Measurements from ENCODE around the gene RAB8B. TPM values are rescaled to one million over a fixed set of nuclear protein-coding genes. Genes with fewer than 3 reads are reported as not detected.

RAB8B gene
- total and polyA plus RNA-seq, 9 of the 15 experiments (the other 6 are each of a cell fraction or from before 2014, with no cell fraction given): 7.8 to 32.1 (median 24.2) TPM

DNA sequence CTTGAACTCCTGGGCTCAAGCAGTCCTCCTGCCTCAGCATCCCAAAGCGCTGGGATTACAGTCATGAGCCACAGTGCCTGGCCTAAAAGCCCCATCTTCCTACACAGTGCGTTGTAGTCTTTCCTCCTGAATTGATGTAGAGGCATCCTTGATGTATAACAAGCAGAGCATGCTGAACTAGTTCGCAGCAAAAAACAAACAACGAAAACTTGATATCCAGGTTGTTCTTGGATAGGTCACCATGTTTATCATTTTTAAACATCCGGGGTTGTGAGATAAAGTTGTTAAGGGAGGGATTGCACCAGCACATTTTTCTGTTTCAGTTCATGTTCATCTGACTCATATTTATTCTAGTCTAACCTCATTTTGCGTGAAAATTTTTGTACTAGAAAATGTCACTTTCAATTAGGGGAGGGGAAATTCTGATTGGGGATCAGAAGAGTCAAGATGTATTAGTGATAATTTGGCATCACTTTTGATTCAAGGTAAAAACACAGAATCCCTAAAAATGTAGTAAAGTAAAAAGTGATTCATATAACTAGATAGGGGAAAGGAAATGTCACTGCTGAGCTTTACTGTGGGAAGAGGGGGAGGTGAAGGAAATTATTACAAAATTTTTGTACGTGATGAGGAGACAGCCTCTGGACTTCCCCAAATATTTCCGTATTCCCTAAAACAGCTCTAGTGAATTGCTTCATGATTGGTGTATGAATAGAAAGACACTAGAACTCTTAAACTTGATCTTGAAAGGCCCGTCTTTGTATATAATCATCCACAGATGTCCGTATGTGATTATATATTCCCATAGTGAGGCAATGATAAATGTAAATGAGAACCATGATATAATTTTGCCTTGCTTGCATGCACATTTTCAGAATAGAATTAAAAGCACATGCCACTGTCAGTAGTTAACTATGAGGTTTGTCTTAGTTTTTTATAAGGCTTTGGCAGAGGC, 22.9 kb downstream of the RAB8B start (continued):
- TF ChIP-seq POLR2B (IDR thresholded peaks at IDR 0.05; ENCODE audit: low read depth, partially characterized antibody) (no peak), RCOR1 (IDR thresholded peaks at IDR 0.05; ENCODE audit: borderline replicate concordance in 1 of 2, low read depth in 2 of 2, low read length in 2 of 2) (peak in 1 of 2 experiments; percentile 53; a peak in 2 of 4 replicates), MAZ (CRISPR knock-in tag; conservative IDR thresholded peaks at IDR 0.05 in 1 of 2, IDR thresholded peaks at IDR 0.05 in 1 of 2) (no peak), STAT6 (CRISPR knock-in tag; IDR thresholded peaks at IDR 0.05) (no peak), KLF13 (tag; IDR thresholded peaks at IDR 0.05; ENCODE audit: borderline replicate concordance, low read depth) (no peak), OTX1 (CRISPR knock-in tag; IDR thresholded peaks at IDR 0.05) (no peak), ZFP30 (CRISPR knock-in tag; IDR thresholded peaks at IDR 0.05; ENCODE audit: borderline replicate concordance) (no peak), KDM5B (IDR thresholded peaks at IDR 0.05; ENCODE audit: insufficient replicate concordance, low read depth, low read length) (no peak), HBP1 (CRISPR knock-in tag; IDR thresholded peaks at IDR 0.05) (no peak), POU5F1 (IDR thresholded peaks at IDR 0.05; ENCODE audit: borderline replicate concordance, low read depth, low read length, partially characterized antibody) (no peak), MAFG (tag; conservative IDR thresholded peaks at IDR 0.05) (no peak), NR4A1 (CRISPR knock-in tag; IDR thresholded peaks at IDR 0.05) (no peak), NR4A1 (tag; IDR thresholded peaks at IDR 0.05) (no peak), LEF1 (IDR thresholded peaks at IDR 0.05) (peak; percentile 32; the same call in 1 of the 2 replicates), MLLT1 (IDR thresholded peaks at IDR 0.05) (no peak), RB1 (IDR thresholded peaks at IDR 0.05; ENCODE audit: low read depth) (no peak), XRCC4 (IDR thresholded peaks at IDR 0.05; ENCODE audit: extremely low read depth, insufficient read depth, insufficient read length) (no peak)
- TF ChIP-seq, protein P1, sequence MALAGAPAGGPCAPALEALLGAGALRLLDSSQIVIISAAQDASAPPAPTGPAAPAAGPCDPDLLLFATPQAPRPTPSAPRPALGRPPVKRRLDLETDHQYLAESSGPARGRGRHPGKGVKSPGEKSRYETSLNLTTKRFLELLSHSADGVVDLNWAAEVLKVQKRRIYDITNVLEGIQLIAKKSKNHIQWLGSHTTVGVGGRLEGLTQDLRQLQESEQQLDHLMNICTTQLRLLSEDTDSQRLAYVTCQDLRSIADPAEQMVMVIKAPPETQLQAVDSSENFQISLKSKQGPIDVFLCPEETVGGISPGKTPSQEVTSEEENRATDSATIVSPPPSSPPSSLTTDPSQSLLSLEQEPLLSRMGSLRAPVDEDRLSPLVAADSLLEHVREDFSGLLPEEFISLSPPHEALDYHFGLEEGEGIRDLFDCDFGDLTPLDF (CRISPR knock-in tag; IDR thresholded peaks at IDR 0.05): no peak
